C4-2B (cell line): Measurements from ENCODE around the gene METTL1.

ENCODE experiments used
- ZFX ChIP-seq: fragments of 450-650 bp; IDR thresholded peaks from 2 replicates; pipeline ENCODE4 v1.6.1; 2017
- TF ChIP-seq, protein P1 (sequence below): fragments of 450-650 bp; conservative IDR thresholded peaks from 2 replicates; pipeline ENCODE4 v1.5.1; 2017; ENCODE audit warnings: mild to moderate bottlenecking

DNA sequence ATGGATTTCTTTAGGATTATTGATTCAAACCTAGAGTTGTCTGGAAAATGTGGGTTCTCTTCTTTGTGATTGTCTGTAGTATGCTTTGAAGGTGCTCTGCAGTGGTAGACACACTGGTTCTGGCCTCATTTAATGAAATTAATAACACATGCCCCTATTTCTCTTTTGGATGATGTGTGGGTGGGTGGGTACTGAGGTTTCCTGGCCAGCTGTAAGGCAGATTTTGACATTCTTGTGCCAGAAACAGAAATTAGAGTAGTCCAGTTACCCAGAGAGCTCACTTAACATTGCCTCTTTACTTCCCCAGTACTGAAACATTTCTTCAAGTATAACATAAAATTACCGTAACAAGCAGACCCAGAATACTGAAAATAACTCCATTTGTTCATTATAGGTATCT, 25.1 kb upstream of the METTL1 start:
- TF ChIP-seq, protein P1, sequence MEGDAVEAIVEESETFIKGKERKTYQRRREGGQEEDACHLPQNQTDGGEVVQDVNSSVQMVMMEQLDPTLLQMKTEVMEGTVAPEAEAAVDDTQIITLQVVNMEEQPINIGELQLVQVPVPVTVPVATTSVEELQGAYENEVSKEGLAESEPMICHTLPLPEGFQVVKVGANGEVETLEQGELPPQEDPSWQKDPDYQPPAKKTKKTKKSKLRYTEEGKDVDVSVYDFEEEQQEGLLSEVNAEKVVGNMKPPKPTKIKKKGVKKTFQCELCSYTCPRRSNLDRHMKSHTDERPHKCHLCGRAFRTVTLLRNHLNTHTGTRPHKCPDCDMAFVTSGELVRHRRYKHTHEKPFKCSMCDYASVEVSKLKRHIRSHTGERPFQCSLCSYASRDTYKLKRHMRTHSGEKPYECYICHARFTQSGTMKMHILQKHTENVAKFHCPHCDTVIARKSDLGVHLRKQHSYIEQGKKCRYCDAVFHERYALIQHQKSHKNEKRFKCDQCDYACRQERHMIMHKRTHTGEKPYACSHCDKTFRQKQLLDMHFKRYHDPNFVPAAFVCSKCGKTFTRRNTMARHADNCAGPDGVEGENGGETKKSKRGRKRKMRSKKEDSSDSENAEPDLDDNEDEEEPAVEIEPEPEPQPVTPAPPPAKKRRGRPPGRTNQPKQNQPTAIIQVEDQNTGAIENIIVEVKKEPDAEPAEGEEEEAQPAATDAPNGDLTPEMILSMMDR: no peak
- no peak for TF ChIP-seq ZFX
